ENCODE data around the gene CNNM3.

DNA sequence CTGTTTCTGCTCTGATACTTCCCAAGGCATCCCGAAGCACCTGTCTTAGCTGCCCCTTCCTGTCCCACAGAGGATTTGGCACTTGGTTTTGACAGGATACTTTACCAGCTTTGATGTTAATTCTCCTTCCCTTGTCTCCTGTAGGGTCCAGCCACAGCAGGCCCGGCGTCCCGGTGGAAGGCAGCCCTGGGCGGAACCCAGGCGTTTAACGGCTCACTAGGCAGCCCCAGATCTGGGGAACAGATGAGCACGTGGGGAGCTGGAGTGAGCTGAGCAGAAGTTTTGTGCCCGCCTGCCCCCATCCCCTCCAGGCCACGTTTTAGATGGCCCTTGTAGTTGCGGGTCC, 16.3 kb downstream of the CNNM3 start:
- TF ChIP-seq, protein P1, sequence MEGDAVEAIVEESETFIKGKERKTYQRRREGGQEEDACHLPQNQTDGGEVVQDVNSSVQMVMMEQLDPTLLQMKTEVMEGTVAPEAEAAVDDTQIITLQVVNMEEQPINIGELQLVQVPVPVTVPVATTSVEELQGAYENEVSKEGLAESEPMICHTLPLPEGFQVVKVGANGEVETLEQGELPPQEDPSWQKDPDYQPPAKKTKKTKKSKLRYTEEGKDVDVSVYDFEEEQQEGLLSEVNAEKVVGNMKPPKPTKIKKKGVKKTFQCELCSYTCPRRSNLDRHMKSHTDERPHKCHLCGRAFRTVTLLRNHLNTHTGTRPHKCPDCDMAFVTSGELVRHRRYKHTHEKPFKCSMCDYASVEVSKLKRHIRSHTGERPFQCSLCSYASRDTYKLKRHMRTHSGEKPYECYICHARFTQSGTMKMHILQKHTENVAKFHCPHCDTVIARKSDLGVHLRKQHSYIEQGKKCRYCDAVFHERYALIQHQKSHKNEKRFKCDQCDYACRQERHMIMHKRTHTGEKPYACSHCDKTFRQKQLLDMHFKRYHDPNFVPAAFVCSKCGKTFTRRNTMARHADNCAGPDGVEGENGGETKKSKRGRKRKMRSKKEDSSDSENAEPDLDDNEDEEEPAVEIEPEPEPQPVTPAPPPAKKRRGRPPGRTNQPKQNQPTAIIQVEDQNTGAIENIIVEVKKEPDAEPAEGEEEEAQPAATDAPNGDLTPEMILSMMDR (IDR thresholded peaks at IDR 0.05; ENCODE audit: poor library complexity): no peak
- no peak for TF ChIP-seq EZH2 (IDR thresholded peaks at IDR 0.05; ENCODE audit: borderline replicate concordance)

Measured in hepatocyte (in vitro differentiated cells).